Hepatocyte (in vitro differentiated cells): ENCODE results near the gene KCP. TPM values are rescaled to one million over a fixed set of nuclear protein-coding genes. Genes with fewer than 3 reads are reported as not detected.

ENCODE experiments used
- DNase-seq: peaks from one replicate; pipeline ENCODE4 v3.0.0-alpha.2; 2016; ENCODE audit warnings: low spot score
- H2AFZ ChIP-seq: fragments of 200-600 bp; sonication (generic); 2 replicates; pipeline ENCODE4 v1.6.0; 2016; ENCODE audit warnings: antibody characterized with exemption, mild to moderate bottlenecking
- H3K27ac ChIP-seq: fragments of 200-600 bp; sonication (generic); 2 replicates; pipeline ENCODE4 v1.5.1; 2016; ENCODE audit warnings: mild to moderate bottlenecking
- H3K27me3 ChIP-seq: fragments of 200-600 bp; sonication (generic); 2 replicates; pipeline ENCODE4 v1.6.1; 2016
- H3K36me3 ChIP-seq: fragments of 200-600 bp; sonication (generic); replicated peaks from 2 replicates; pipeline ENCODE4 v1.5.1; 2016; ENCODE audit warnings: low read depth; ENCODE audit not compliant: insufficient read depth
- H3K4me1 ChIP-seq: fragments of 200-600 bp; sonication (generic); 2 replicates; pipeline ENCODE4 v1.5.1; 2016; ENCODE audit warnings: mild to moderate bottlenecking, moderate library complexity; ENCODE audit not compliant: insufficient read depth
- H3K4me2 ChIP-seq: fragments of 200-600 bp; sonication (generic); 2 replicates; pipeline ENCODE4 v1.6.0; 2016
- H3K4me3 ChIP-seq: fragments of 200-600 bp; sonication (generic); 2 replicates; pipeline ENCODE4 v1.5.1; 2016; ENCODE audit warnings: mild to moderate bottlenecking
- H3K79me2 ChIP-seq: fragments of 200-600 bp; sonication (generic); 2 replicates; pipeline ENCODE4 v1.6.0; 2017; ENCODE audit warnings: mild to moderate bottlenecking
- H3K9me2 ChIP-seq: fragments of 200-600 bp; sonication (generic); replicated peaks from 2 replicates; pipeline ENCODE4 v1.6.0; 2017; ENCODE audit warnings: mild to moderate bottlenecking; ENCODE audit not compliant: insufficient read depth
- H3K9me3 ChIP-seq: fragments of 200-600 bp; sonication (generic); 2 replicates; pipeline ENCODE4 v1.5.1; 2016; ENCODE audit warnings: low read depth, mild to moderate bottlenecking
- H4K20me1 ChIP-seq: fragments of 200-600 bp; sonication (generic); 2 replicates; pipeline ENCODE4 v1.6.0; 2016; ENCODE audit warnings: mild to moderate bottlenecking; ENCODE audit not compliant: insufficient read depth, poor library complexity, severe bottlenecking
- CTCF ChIP-seq: fragments of 200-600 bp; sonication (generic); IDR thresholded peaks from 2 replicates; pipeline ENCODE4 v1.5.1; 2016; ENCODE audit warnings: antibody characterized with exemption, mild to moderate bottlenecking; ENCODE audit not compliant: poor library complexity
- EZH2 ChIP-seq: fragments of 200-600 bp; sonication (generic); IDR thresholded peaks from 2 replicates; pipeline ENCODE4 v1.6.1; 2016; ENCODE audit warnings: antibody characterized with exemption, mild to moderate bottlenecking, borderline replicate concordance
- EZH2phosphoT487 ChIP-seq: fragments of 200-600 bp; sonication (generic); IDR thresholded peaks from one replicate; pipeline ENCODE4 v1.6.1; 2018; ENCODE audit warnings: antibody characterized with exemption, mild to moderate bottlenecking, low read depth, moderate library complexity; ENCODE audit not compliant: unreplicated experiment, severe bottlenecking
- WGBS: methylation state at CpG from one replicate; pipeline ENCODE4 v1.1.6; 2016; ENCODE audit warnings: low lambda C conversion rate; ENCODE audit errors: missing lambda C conversion rate; 5-methylcytosine and 5-hydroxymethylcytosine counted together
- polyA plus RNA-seq: library from polyadenylated mRNA; unstranded; fragments of >200 nt; fragmentation: Nextera tagmentation; extraction: Ambion mirVana; gene quantifications from 2 replicates; pipeline ENCODE4 v1.2.1, GENCODE V29; 2016
- total RNA-seq: library from RNA; depleted of rRNA; stranded (reverse); fragments of >200 nt; gene quantifications from 2 replicates; pipeline ENCODE4 v1.2.3, GENCODE V29; 2014

The KCP gene
- total and polyA plus RNA-seq, 2 experiments from 2014 or later, result 0.40 to 2.4 TPM

- TF ChIP-seq EZH2 (no peak), CTCF (no peak), EZH2phosphoT487 (no peak)
- Histone ChIP-seq H3K9me3 (no peaks in the 10 kb centered on the region), H3K4me3 (no peak overlapping the region), H3K27ac (no peak overlapping the region), H3K27me3 (no peaks in the 10 kb centered on the region), H3K9me2 (no peaks in the 10 kb centered on the region), H2AFZ (no peak overlapping the region), H3K79me2 (no peaks in the 10 kb centered on the region), H3K36me3 (no peaks in the 10 kb centered on the region), H3K4me1 (no peaks in the 10 kb centered on the region), H3K4me2 (no peak overlapping the region), H4K20me1 (no peaks in the 10 kb centered on the region)
- DNase-seq, result no peak
- WGBS, result 89% methylated on average over 13 of the region's 13 CpGs
Observed at GRCh38 chr7:128839751-128840177, 70.7 kb downstream of the KCP start.

- DNase-seq, result no peak
- no peak overlapping the region for H3K4me2 ChIP-seq
- no peak overlapping the region for H2AFZ ChIP-seq
- no peaks in the 10 kb centered on the region for H3K36me3 ChIP-seq
- no peak overlapping the region for H3K4me3 ChIP-seq
- no peaks in the 10 kb centered on the region for H3K27me3 ChIP-seq
- H3K9me2 ChIP-seq, result no peaks in the 10 kb centered on the region
- WGBS, result 91% methylated on average over 17 of the region's 17 CpGs
- no peak overlapping the region for H3K27ac ChIP-seq
- H3K4me1 ChIP-seq, result peaks cover 4% of the 10 kb centered on the region
- no peaks in the 10 kb centered on the region for H4K20me1 ChIP-seq
- H3K79me2 ChIP-seq, result no peaks in the 10 kb centered on the region
- TF ChIP-seq EZH2 (no peak), CTCF (no peak), EZH2phosphoT487 (no peak)
- H3K9me3 ChIP-seq, result no peaks in the 10 kb centered on the region
Observed at GRCh38 chr7:128838981-128839731, 71.4 kb downstream of the KCP start.

GRCh38 chr7:128838109-128838779 is 72.3 kb downstream of the KCP start:
- H3K4me2 ChIP-seq, result no peak overlapping the region
- WGBS, result 95% methylated on average over 15 of the region's 22 CpGs
- no peaks in the 10 kb centered on the region for H3K9me3 ChIP-seq
- DNase-seq, result no peak
- no peak overlapping the region for H3K27ac ChIP-seq
- no peaks in the 10 kb centered on the region for H3K27me3 ChIP-seq
- no peaks in the 10 kb centered on the region for H3K9me2 ChIP-seq
- H3K79me2 ChIP-seq, result no peaks in the 10 kb centered on the region
- H4K20me1 ChIP-seq, result no peaks in the 10 kb centered on the region
- no peak overlapping the region for H3K4me3 ChIP-seq
- H2AFZ ChIP-seq, result no peak overlapping the region
- peaks cover 12% of the 10 kb centered on the region for H3K4me1 ChIP-seq
- TF ChIP-seq EZH2 (no peak), CTCF (no peak), EZH2phosphoT487 (no peak)
- H3K36me3 ChIP-seq, result no peaks in the 10 kb centered on the region
